Ovary (tissue), 3 donors: Measurements from ENCODE around the gene CSAD.

Experiments used
- CTCF ChIP-seq, 3 donors: fragments of 450-650 bp in 2 of 3; fragments of 200-600 bp in 1 of 3; IDR thresholded peaks; one replicate each; pipeline versions ENCODE4 v1.5.1 to v1.8.0; 2016 to 2022; ENCODE audit warnings: antibody characterized with exemption in 3 of 3, mild to moderate bottlenecking in 1 of 3
- POLR2A ChIP-seq: fragments of 450-650 bp; IDR thresholded peaks from one replicate; pipeline ENCODE4 v1.6.1; 2017; ENCODE audit warnings: antibody characterized with exemption, mild to moderate bottlenecking, moderate library complexity
- donor health status: DM: no; HTN: no; CAD: no.

GRCh38 chr12:53226815-53227214, 46.1 kb upstream of the CSAD start:
- TF ChIP-seq CTCF (IDR thresholded peaks at IDR 0.05) (no peak), POLR2A (no peak)
